ENCODE results near the gene NMU.
A peak's percentile ranks its signal among the peaks of the same experiment; 100 is the strongest.
"Not testable (repeated sequence)": the region's sequence is repeated elsewhere in the genome, so short reads cannot be mapped to it uniquely, and the experiment has no call there.

The NMU gene

GRCh38 chr4:55635741-55636655 is at the start of gene NMU:
NMU (minus strand) TSS chr4:55636298; CDS start chr4:55636192, 106 bp downstream.
- no peak for TF ChIP-seq CTCF (IDR thresholded peaks at IDR 0.05; ENCODE audit: extremely low read depth, missing control alignments)
- DNase-seq (ENCODE audit: low spot score), result peak; percentile 63

DNA sequence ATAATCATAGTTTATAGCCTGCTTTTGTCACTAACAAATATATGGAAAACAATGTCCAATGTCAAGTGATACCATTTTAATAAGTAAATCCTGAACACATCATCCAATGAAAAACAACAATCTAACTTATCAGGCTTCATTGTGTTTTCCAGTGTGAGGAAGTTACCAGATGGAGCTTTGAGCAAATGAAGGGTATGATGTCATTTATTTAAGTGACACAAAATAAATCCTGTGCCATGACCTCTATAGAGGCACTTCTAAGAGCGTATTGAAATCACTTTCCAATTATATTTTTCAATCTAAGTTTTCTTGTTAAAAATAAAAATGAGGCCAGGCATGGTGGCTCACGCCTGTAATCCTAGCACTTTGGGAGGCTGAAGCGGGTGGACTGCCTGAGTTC is 48.2 kb upstream of the NMU start:
- no peak for TF ChIP-seq CTCF (IDR thresholded peaks at IDR 0.05; ENCODE audit: extremely low read depth, missing control alignments)

DNA sequence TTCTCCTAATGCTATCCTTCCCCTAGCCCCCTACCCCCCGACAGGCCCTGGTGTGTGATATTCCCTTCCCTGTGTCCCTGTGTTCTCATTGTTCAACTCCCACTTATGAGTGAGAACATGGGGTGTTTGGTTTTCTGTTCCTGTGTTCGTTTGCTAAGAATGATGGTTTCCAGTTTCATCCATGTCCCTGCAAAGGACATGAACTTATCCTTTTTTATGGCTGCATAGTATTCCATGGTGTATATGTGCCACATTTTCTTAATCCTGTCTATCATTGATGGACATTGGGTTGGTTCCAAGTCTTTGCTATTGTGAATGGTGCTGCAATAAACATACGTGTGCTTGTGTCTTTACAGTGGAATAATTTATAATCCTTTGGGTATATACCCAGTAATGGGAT is 46.7 kb upstream of the NMU start:
- not testable (repeated sequence) for DNase-seq (ENCODE audit: low spot score)

More for the DNA sequence above, 48.2 kb upstream of the NMU start:
- DNase-seq (ENCODE audit: low spot score), result no peak

DNA sequence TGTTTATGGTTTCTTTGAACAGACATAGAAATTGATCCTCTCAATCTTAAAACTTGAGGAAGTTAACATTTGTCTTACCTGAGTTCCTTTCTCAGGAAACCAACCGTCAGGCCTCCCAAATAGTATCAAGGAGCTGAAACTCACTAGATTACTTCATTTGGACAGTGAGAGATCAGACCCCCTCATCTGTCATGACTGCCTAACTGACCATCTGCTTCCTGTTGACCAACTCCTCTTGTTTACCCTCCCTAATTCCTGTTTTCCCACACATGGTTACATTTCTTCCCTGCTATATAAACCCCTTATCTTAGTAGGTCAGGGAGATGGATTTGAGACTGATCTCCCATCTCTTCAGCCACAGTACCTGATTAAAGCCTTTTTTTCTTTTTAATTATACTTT is 46.2 kb upstream of the NMU start:
- no peak for TF ChIP-seq CTCF (IDR thresholded peaks at IDR 0.05; ENCODE audit: extremely low read depth, missing control alignments)
- no peak for DNase-seq (ENCODE audit: low spot score)

DNA sequence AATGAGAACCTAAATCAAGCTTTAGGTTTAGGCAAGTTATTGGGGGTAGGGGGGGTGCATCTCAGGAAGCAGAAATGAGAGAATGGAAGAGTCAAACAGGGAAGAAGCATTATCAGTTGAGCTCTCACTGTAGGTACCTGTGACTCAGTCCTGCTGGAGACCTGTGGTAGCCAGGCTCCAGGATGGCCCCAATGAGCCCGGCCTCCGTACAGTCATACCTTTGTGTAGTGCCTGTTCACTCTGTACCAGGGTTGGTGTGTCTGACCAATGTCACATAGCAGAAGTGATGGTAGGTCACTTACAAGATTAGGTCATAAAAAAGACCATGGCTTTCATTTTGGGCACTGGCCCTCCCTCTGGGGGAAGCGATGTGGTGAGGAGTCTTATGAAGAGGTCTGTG is 45.3 kb upstream of the NMU start:
- TF ChIP-seq CTCF (IDR thresholded peaks at IDR 0.05; ENCODE audit: extremely low read depth, missing control alignments), result no peak
- no peak for DNase-seq (ENCODE audit: low spot score)

- no peak for DNase-seq (ENCODE audit: low spot score)
- TF ChIP-seq CTCF (IDR thresholded peaks at IDR 0.05; ENCODE audit: extremely low read depth, missing control alignments), result no peak
Measured at GRCh38 chr4:55675196-55675793, 39.2 kb upstream of the NMU start.

GRCh38 chr4:55673424-55673823 is 37.3 kb upstream of the NMU start:
- no peak for DNase-seq (ENCODE audit: low spot score)
- TF ChIP-seq CTCF (IDR thresholded peaks at IDR 0.05; ENCODE audit: extremely low read depth, missing control alignments), result no peak
